GM18499 (cell line): ENCODE measurements around the gene PTPRN2.

ENCODE experiments used
- ATAC-seq: cut with Tn5 transposase; IDR thresholded peaks from one replicate; pipeline ENCODE4 v1.9.1; 2021; ENCODE audit warnings: moderate number of reproducible peaks; ENCODE audit not compliant: insufficient read depth, unreplicated experiment

PTPRN2 gene

GRCh38 chr7:158267742-158268435 is 319.7 kb downstream of the PTPRN2 start:
- no peak for ATAC-seq

GRCh38 chr7:158266817-158267741 is 320.5 kb downstream of the PTPRN2 start:
- ATAC-seq, result no peak

- ATAC-seq, result no peak
Observed at GRCh38 chr7:158266426-158266816, 321.2 kb downstream of the PTPRN2 start.

- no peak for ATAC-seq
Observed at GRCh38 chr7:158265743-158266080, 321.9 kb downstream of the PTPRN2 start.

- ATAC-seq, result no peak
Observed at GRCh38 chr7:158264881-158265742, 322.5 kb downstream of the PTPRN2 start.

- ATAC-seq, result no peak
Observed at GRCh38 chr7:158263964-158264748, 323.5 kb downstream of the PTPRN2 start.

GRCh38 chr7:158263110-158263963 is 324.3 kb downstream of the PTPRN2 start:
- ATAC-seq, result no peak

GRCh38 chr7:158262284-158263109 is 325.1 kb downstream of the PTPRN2 start:
- ATAC-seq, result no peak

- ATAC-seq, result no peak
Observed at GRCh38 chr7:158261362-158262235, 326.0 kb downstream of the PTPRN2 start.

- ATAC-seq, result no peak
Observed at GRCh38 chr7:158260567-158261361, 326.9 kb downstream of the PTPRN2 start.

GRCh38 chr7:158259671-158260418 is 327.8 kb downstream of the PTPRN2 start:
- ATAC-seq, result no peak

GRCh38 chr7:158259141-158259540 is 328.5 kb downstream of the PTPRN2 start:
- no peak for ATAC-seq

GRCh38 chr7:158258411-158259130 is 329.1 kb downstream of the PTPRN2 start:
- ATAC-seq, result no peak

GRCh38 chr7:158257516-158258410 is 329.9 kb downstream of the PTPRN2 start:
- ATAC-seq, result no peak
